HG02571 (cell line): Measurements from ENCODE around the gene INSL6.
"Not testable (repeated sequence)": the region's sequence is repeated elsewhere in the genome, so short reads cannot be mapped to it uniquely, and the experiment has no call there.

Experiments
- ATAC-seq: cut with Tn5 transposase; IDR thresholded peaks from one replicate; pipeline ENCODE4 v1.9.1; 2021; ENCODE audit warnings: mild to moderate bottlenecking, moderate library complexity; ENCODE audit not compliant: unreplicated experiment

Gene INSL6, protein sequence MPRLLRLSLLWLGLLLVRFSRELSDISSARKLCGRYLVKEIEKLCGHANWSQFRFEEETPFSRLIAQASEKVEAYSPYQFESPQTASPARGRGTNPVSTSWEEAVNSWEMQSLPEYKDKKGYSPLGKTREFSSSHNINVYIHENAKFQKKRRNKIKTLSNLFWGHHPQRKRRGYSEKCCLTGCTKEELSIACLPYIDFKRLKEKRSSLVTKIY

DNA sequence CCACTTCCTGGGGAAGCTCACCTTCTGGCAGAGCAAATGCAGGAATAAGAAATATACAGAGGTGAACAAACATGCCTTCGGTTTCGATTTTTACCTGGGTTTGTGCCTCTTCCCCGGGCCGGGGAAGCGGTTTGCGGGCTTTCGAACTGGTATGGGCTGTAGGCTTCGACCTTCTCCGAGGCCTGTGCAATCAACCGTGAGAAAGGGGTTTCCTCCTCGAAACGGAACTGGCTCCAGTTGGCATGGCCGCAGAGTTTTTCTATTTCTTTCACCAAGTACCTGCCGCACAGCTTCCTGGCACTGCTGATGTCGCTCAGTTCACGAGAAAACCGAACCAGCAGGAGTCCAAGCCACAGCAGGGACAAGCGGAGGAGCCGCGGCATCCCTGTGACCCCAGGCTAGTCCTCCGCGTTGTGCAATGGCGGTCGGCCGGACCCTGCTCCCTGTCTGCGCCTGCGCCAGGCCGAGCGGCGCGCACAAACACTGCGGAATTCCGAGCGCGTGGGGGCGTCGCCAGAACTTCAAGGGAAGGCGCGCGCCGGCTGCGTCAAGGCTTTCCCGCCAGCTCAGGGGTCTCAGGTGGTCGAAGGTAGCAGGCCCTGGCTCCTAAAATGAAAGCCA, at the start of gene INSL6:
TSS of gene INSL6 (minus strand) at position 420 of the 621 bp plus-strand sequence. CDS start at position 383, 37 bp downstream.
- no peak for ATAC-seq

DNA sequence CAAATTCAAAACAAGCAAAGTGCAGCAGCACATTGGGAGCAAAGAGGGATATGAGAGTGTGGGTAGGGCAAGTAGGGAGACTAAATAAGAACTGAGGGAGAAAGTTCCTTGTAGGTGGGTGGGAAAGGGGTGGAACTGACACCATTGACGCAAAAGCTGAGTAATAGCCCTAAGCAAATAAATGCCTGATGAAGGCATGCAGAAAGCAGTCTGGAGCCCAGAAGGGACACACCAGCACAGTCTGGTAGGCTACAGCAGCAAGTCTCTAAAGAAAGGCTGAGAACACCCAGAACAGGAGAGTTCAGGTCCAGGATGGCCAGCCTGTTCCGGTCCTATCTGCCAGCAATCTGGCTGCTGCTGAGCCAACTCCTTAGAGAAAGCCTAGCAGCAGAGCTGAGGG, 45.8 kb upstream of the INSL6 start, which contains the start of gene INSL4:
TSS of gene INSL4 (plus strand) at position 208 of the 400 bp plus-strand sequence. CDS start at position 313, 105 bp downstream.
- ATAC-seq = no peak

DNA sequence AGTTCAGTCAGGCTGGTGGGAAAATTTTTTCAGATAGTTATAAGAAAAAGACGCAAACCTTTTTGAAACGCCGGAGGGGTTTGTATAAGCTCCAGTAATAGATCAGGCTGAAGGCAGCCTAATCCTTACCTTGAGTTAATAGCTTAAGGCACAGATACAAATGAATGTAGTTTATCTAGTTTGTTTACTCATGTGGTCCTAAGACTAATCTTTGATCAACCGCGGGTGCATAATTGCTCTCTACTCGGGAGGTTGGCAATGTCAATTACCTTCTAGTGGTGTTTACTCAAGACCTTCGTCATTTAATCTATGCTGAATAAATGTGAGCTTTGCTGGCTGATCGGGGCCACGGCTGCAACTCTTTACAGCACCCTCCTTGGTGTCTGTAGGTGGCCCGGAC, 45.1 kb upstream of the INSL6 start:
- no peak for ATAC-seq

DNA sequence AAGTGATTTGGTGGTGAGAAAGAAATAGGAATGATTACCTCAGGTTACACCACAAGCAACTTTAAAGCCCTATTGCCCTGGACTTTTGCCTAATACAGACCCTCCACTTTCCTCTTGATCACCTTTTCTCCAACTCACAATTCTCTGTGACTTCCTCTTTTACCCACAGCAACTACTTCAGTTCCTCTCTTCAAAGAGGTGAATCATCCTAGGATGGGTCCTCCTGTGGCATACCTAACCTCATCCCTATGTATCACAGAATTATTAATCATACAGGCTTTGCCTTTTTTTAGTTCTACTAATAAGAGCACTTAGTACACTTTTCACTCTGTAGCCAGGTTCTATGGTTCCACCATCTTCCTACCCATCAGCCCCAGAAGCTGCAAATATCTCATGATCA, 19.6 kb upstream of the INSL6 start:
- no peak for ATAC-seq

DNA sequence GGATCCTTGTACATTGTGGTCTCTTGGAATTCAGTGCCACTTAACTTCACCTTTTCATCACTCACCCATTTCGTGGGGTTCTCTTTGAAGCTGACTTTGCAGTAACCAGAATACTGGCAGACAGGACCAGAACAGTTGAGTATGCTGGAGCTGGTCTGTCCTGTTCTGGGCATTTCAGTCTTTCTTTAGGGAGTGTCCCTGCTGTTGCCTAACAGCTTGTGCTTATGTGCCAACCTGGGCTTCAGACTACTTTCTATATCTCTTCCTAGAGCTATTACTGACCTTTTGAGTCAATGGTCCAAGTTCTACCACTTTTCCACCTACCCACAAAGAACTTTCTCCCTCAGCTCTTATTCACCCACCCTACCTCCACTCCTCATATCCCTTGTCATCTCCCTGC, 10.0 kb upstream of the INSL6 start:
- ATAC-seq = no peak

DNA sequence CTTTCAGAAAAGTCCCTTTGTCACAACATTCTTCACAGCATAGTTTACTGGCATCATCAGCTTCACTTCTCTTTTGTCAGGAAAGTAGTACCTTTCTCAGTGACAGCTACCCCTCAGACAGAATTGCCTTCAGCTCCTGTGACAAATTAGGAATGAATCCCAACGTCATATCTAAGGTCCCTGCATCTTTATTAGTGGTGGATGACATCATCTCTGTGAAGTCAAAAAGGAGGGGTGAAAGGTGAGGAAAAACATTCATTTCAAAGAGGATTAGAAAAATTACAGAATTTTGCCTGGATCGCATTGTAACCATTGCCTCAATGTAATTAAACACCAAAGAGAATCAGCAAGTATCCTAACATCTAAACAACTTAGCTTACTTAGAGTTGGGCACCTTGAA, 7.9 kb upstream of the INSL6 start:
- no peak for ATAC-seq

DNA sequence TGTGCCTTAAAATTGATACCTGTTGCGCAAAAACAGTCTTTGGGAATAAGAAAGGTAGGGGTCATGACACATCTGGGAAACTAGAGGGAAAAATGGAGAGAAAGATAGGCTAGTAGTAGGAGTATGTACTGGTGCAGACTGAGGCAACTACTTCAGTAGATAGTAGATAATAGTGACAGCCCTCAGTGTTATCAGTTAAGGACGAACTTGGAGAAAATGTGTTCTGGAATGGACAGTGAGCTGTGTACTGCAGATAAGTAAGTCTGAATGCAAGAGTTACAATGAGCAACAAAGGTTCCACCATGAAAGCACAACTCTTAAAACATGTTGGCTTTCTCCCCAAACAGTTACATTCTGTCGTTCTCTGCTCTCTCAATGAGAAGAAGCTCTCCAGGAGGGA, 6.5 kb upstream of the INSL6 start:
- no peak for ATAC-seq

DNA sequence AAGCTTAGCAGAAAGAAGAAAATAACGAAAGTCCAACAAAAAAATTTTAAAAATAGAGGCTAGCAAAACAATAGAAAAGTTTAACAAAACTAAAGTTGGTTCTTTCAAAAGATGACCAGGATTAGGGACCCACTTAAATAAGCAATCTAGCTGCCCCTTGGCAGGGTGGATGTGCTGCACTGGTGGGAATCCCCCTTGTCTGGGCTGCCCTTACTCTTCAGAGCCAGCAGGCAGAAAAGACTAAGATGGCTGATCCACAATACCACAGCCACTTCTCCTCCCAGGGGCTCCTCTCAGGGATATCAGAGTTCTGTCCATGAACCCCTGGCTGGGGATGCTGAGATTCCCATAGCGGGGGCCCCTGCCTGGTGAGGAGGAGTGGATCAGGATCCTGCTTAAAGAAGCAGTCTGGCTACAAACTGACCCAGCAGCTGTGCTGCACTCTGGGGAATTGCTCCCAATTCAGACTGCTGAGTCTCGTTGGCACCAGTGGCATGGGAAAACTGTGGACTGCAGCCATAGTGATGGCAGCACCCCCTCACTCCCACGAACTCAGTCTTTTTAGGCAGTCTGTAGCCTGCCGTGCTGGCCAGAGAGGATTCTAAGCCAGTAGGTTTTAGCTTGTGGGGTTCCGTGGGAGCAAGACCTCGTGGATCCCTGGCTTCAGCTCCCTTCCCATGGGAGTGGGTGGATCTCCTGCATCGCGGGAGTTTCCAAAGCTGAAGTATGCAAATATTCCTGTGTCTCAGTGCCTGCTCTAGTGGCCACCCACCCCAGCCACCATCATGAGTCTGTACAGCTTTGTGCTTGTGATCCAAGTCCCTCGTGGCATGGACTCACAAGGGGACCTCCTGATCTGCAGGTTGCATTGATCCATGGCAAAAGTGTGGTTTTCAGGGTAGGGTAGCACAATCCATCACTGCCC, 2.9 kb upstream of the INSL6 start:
- no peak for ATAC-seq

DNA sequence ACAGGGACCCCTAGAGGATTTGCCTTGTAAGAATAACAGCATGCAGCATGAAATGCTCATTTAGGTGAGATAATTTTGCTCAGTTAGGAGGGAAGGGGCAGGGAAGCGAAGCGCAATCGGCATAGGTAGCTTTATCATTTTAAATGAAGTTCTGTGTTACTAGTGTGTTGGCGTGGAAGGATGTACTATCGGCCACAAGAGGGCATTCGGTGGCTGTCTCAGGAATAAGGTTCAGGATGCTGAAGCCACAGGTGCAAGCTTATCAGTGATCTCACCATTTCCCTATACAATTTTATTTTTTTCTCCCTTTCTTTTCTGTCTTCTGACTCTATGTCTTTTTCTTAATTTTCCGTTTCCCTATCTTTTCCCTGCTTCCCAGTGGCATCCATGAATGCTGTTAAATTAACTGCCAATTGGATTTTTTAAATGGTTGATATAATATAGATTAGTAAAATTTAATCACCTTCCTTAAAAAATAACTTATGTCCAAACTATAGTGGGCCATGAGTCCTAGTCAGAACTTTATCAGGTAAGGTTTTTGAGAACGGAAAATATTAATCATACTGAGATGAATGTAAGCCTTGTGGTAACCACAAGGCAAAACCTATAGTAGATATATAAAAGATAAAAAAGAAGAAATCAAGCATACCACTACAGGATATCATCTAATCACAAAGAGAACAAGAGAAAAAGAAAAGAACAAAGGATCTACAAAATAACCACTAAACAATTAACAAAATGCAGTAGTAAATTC, 1.2 kb upstream of the INSL6 start:
- ATAC-seq = no peak

DNA sequence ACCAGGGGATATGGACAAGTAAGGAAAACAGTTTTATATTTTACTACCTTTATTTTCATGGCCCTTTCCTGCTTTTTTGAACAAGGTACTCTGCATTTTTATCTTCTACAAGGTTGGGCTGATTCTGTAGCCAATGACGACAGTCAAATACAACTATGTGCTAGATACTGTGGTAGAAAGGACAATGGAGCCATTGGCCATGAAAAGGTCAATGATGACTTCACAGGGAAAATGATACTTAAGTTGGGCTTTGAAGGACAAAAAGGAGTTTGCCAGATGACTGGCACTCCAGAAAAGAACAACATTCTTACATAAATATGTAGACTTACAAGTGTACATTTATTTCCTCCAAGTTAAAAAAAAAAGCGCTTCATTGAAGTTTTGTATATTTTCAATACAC, 663 bp downstream of the INSL6 start:
- ATAC-seq = no peak

DNA sequence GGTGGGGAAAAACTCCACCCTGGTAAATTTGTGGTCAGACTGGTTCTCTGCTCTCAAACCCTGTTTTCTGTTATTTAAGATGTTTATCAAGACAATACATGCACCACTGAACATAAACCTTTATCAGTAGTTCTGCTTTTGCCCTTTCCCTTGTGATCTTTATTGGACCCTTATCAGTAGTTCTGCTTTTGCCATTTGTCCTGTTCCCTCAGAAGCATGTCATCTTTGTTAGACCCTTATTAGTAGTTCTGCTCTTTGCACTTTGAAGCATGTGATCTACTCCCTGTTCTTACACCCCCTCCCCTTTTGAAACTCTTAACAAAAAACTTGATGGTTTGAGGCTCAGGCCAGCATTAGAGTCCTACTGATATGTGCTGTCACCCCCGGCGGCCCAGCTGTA, 4.8 kb downstream of the INSL6 start:
- not testable (repeated sequence) for ATAC-seq

DNA sequence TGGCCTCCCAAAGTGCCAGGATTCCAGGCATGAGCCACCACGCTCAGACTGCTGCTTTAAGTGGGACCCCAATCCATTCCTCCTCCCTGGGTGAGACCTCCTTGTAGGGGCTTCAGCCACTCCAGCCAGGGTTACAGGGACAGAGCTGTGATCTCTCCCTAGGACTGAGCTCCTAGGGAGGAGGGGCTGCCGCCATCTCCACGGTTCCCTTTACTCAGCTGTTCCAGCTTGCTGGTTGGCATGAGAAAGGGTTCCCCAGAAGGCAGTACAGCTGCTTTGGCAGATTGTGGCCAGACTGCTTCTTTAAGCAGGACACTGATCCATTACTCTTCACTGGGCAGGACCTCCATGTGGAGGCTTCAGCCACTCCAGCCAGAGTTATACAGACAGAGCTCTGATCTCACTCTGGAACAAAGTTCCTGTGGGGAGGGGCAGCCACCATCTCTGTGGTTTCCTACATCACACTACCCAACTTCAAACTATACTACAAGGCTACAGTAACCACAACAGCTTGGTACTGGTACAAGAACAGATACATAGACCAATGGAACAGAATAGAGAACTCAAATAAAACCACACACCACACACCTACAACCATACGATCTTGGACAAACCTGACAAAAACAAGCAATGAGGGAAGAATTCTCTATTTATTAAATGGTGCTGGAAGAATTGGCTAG, 7.2 kb downstream of the INSL6 start:
- ATAC-seq = no peak

DNA sequence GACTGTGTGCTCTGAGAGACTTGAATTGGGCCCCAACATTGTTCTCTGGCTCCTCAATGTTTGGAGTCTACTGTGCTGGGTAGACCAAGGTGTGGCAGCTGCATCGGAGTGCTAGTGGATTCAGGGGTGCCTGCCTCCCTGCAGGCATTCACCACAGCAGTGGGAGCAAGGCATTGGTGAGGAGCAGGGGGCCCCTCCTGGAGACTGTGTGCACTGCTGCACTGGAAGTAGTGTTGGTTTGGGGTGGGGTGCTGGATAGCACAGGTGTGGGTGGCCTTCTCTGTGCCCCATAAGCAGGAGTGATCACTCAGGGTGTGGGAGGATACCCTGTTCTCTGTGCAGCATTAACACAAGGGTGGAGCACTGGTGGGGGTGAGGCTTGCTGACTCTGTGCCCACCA, 39.2 kb downstream of the INSL6 start:
- ATAC-seq = no peak

DNA sequence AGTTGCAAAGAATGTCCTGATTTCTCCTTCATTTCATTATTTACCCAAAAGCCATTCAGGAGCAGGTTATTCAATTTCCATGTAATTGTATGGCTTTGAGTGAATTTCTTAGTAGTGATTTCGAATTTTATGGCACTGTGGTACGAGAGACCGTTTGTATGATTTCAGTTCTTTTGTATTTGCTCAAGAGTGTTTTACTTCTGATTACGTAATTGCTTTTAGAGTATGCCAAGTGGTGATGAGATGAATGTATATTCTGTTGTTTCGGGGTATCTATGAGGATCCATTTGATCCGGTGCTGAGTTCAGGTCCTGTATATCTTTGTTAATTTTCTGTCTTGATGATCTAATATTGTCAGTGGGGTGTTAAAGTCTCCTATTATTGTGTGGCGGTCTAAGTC, 41.2 kb downstream of the INSL6 start:
- ATAC-seq = no peak

DNA sequence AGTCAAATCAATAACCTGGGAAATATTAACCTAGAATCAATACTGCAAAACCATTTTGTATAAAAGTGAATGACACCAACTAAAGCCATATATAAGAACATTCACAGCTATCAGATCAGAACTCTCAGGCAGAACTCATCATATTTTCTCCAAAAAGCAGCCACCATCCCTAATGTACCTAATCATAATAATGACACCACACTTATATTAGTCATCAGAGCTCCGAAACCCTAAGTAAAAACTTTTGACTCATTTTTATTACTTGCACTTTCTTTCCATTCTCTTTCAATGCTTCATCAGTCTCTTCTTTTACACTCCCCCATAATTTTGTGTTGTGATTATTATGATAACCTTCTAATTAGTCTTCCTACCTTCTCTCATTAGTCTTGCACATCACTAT, 45.3 kb downstream of the INSL6 start:
- ATAC-seq = no peak

DNA sequence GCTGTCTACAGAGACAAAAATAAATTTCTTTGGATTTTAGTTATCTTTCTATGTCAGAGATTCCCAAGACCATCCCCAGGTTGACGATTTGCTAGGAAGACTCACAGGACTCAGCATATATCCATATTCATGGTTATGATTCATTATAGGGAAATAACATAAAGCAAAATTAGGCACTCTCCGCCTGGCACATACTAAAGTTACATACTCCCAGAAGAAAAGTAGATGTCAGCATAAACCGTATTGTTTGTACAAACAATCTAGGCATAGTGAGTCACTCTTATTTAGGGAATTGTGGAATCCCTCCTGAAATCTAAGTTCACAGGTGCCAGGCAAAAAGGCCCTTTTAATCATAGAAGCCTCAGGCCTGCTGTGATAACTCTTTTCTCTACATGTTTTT, 62.9 kb downstream of the INSL6 start:
- no peak for ATAC-seq

DNA sequence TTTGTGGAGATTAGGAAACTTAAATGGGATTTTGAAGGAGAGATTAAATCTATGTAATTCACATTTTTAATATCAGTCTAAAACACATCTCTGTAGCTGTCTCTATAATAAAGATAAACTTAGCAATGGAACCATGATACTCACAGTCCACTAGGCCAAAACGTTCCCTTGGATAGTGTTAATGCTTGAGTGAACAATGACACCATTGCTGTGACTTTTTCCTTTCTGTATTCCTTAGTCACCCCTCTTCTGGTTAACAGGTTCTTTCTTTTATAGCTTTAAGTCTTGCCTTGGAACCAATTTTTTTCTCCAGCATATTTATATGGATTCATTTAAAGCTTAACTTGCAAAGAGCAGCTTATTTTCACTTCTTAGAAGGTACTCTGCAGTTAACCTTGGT, 63.3 kb downstream of the INSL6 start:
- ATAC-seq = no peak

DNA sequence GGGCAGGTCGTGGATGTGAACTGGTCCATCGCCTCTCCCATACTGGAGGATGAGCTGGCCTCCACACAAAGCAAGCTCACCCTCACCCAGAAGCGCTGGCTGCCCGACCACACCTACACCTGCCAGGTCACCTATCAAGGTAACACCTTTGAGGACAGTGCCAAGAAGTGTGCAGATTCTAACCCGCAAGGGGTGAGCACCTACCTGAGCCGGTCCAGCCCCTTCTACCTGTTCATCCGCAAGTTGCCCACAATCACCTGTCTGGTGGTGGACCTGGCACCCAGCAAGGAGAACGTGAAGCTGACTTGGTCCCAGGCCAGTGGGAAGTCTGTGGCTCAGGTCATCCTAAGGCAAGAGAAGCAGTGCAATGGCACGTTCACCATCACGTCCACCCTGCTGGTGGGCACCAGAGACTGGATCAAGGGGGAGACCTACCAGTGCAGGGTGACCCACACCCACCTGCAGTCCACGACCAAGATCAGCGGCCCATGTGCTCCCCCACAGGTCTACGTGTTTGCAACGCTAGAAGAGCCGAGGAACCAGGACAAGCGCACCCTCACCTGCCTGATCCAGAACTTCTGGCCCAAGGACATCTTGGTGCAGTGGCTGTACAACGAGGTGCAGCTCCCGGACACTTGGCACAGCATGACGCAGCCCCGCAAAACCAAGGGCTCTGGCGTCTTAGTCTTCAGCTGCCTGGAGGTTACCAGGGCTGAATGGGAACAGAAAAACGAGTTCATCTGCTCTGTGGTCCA, 71.3 kb downstream of the INSL6 start:
- no peak for ATAC-seq
